Measurements from ENCODE around the gene AKAP8. TPM values are rescaled to one million over a fixed set of nuclear protein-coding genes. Genes with fewer than 3 reads are reported as not detected.

AKAP8 gene
- total RNA-seq, 1 donor from 2014 or later = 79.0 TPM

DNA sequence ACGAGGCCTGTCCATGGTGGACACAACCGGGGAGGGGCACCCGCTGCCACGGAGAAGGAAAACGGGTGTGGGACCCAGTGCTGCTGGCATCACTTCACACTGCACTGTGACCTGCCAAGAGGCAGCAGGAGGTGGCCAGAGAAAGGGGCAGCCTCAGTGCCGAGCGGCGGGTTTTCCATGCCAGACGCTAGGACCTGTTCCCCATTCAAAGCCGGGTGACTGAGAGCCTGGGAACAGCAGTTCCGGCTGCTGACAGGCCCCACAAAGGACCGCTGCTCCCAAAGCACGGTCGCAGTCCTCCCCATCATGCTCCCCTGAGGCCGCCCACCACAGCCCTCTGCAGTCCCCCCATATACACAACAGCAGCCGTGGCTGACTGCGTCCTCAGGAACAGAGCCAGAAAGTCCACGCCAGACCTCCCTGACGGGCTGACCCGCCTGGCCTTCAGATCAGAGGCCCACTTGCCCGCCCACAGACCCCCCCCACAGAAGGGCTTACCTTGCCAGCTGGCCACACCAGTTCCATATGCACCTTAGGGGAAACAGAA is 5.4 kb downstream of the AKAP8 start:
- Mint-ChIP-seq H3K4me3 (no peak overlapping the region), H3K4me1 (peaks cover 27% of the 10 kb centered on the region), H3K9me3 (no peaks in the 10 kb centered on the region), H3K27me3 (no peaks in the 10 kb centered on the region), H3K27ac (no peak overlapping the region), H3K36me3 (ENCODE audit: low read depth) (peaks cover 56% of the 10 kb centered on the region)
- TF ChIP-seq, protein P1, sequence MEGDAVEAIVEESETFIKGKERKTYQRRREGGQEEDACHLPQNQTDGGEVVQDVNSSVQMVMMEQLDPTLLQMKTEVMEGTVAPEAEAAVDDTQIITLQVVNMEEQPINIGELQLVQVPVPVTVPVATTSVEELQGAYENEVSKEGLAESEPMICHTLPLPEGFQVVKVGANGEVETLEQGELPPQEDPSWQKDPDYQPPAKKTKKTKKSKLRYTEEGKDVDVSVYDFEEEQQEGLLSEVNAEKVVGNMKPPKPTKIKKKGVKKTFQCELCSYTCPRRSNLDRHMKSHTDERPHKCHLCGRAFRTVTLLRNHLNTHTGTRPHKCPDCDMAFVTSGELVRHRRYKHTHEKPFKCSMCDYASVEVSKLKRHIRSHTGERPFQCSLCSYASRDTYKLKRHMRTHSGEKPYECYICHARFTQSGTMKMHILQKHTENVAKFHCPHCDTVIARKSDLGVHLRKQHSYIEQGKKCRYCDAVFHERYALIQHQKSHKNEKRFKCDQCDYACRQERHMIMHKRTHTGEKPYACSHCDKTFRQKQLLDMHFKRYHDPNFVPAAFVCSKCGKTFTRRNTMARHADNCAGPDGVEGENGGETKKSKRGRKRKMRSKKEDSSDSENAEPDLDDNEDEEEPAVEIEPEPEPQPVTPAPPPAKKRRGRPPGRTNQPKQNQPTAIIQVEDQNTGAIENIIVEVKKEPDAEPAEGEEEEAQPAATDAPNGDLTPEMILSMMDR (IDR thresholded peaks at IDR 0.05) = no peak
- ChIA-PET CTCF (no interaction called here), POLR2A (no interaction called here)
- no peak for ATAC-seq (ENCODE audit: low read depth)
- DNase-seq = no peak
- intact Hi-C loops (cut with micrococcal nuclease) = no loop called here

- H3K9me3 Mint-ChIP-seq = no peaks in the 10 kb centered on the region
- TF ChIP-seq, protein P1 (IDR thresholded peaks at IDR 0.05) = no peak
- H3K27ac Mint-ChIP-seq = no peak overlapping the region
- ATAC-seq (ENCODE audit: low read depth) (no peak), DNase-seq (no peak)
- POLR2A ChIA-PET = no interaction called here
- no peaks in the 10 kb centered on the region for H3K27me3 Mint-ChIP-seq
- intact Hi-C loops (cut with micrococcal nuclease) = no loop called here
- peaks cover 27% of the 10 kb centered on the region for H3K4me1 Mint-ChIP-seq
- H3K4me3 Mint-ChIP-seq = no peak overlapping the region
- CTCF ChIA-PET = interaction anchor here (1.1 kb wide), 1 partner anchor 110 kb away, joined by 3 read pairs; no protein-coding TSS in a partner anchor
- H3K36me3 Mint-ChIP-seq (ENCODE audit: low read depth) = peaks cover 61% of the 10 kb centered on the region
Observed at GRCh38 chr19:15373644-15374043, 5.9 kb downstream of the AKAP8 start.

DNA sequence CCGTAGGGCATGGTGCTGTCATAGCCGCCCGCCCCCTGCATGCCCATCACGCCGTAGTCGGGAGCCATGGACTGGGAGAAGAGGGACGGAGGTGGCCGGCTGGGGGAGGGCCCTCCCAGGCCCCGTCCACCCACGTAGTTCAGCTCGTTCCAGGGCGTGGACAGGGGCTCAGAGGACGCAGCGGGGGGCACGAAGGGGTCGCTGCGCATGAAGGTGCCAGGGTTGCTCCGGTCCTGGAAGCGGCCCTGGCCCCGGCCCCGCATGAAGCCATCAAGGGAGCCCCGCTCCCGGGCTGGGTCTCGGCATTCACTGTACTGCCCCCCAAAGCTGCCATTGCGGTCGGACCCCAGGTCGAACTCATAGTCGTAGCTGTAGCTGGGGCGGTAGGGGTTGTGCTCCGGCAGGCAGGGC is 6.7 kb downstream of the AKAP8 start:
- no peaks in the 10 kb centered on the region for H3K27me3 Mint-ChIP-seq
- no peak for DNase-seq
- peaks cover 64% of the 10 kb centered on the region for H3K36me3 Mint-ChIP-seq (ENCODE audit: low read depth)
- TF ChIP-seq, protein P1 (IDR thresholded peaks at IDR 0.05) = no peak
- no peak overlapping the region for H3K4me3 Mint-ChIP-seq
- no peak overlapping the region for H3K27ac Mint-ChIP-seq
- no peaks in the 10 kb centered on the region for H3K9me3 Mint-ChIP-seq
- intact Hi-C loops (cut with micrococcal nuclease) = no loop called here
- CTCF ChIA-PET = interaction anchor here (1.1 kb wide), 1 partner anchor 109 kb away, joined by 3 read pairs; no protein-coding TSS in a partner anchor
- POLR2A ChIA-PET = no interaction called here
- H3K4me1 Mint-ChIP-seq = peaks cover 21% of the 10 kb centered on the region
- no peak for ATAC-seq (ENCODE audit: low read depth)

DNA sequence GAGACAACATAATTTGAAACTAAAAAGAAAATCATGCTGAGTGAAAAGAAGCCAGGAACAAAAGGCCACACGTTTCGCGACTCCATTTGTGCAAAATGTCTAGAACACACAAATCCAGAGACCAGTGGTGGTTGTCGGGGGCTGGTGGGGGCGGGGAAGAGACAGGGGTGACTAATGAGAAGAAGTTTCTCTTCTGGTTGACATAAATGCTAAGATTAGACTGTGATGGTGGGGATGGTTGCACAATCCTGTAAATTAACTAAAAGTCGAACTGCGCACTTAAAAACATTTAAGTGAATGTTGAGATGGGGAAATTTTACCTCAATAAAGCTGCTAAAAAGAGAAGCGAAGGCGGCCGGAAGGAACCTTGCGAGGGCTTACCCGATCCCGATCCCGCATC is 7.1 kb downstream of the AKAP8 start:
- no peaks in the 10 kb centered on the region for H3K9me3 Mint-ChIP-seq
- ATAC-seq (ENCODE audit: low read depth) (no peak), DNase-seq (no peak)
- H3K4me1 Mint-ChIP-seq = peaks cover 17% of the 10 kb centered on the region
- peaks cover 69% of the 10 kb centered on the region for H3K36me3 Mint-ChIP-seq (ENCODE audit: low read depth)
- ChIA-PET CTCF (interaction anchor here (1.1 kb wide), 1 partner anchor 109 kb away, joined by 3 read pairs; no protein-coding TSS in a partner anchor), POLR2A (no interaction called here)
- no peak overlapping the region for H3K27ac Mint-ChIP-seq
- H3K27me3 Mint-ChIP-seq = no peaks in the 10 kb centered on the region
- TF ChIP-seq, protein P1 (IDR thresholded peaks at IDR 0.05) = no peak
- intact Hi-C loops (cut with micrococcal nuclease) = no loop called here
- no peak overlapping the region for H3K4me3 Mint-ChIP-seq

DNA sequence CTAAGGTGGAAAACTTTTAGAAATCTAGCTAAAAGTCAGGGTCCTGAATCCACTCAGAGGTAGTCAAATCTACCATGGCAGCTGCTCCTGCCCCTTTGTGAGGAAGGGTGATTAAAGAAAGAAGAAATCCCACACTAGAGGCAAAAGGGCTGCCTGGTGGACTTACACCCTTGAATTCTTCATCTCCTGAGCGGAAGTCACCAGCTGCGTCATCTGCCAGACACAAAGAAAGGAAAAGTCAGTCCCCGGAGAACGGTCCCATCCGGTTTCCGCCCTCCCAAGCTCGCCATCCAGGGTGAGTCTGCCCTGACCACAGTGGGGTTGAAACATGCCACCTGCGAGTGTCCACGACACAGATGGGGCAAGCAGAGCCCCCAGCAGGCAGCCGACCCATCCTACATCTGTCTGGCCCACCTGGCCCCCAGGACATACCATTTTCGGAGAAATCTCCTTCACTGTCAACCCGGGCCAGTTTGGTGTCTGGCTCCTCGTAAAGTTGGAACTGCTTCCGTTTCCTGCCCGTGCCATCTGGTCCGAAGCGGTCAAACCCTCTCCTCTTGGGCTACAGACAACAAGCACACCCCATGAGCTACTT is 7.7 kb downstream of the AKAP8 start:
- ChIA-PET POLR2A (interaction anchor here (0.6 to 0.7 kb wide), 2 partner anchors 27 to 739 kb away, joined by 3 to 4 read pairs; no protein-coding TSS in a partner anchor), CTCF (no interaction called here)
- intact Hi-C loops (cut with micrococcal nuclease) = no loop called here
- TF ChIP-seq, protein P1 (IDR thresholded peaks at IDR 0.05) = no peak
- Mint-ChIP-seq H3K27me3 (no peaks in the 10 kb centered on the region), H3K4me3 (no peak overlapping the region), H3K27ac (no peak overlapping the region), H3K9me3 (no peaks in the 10 kb centered on the region), H3K4me1 (peaks cover 11% of the 10 kb centered on the region), H3K36me3 (ENCODE audit: low read depth) (peaks cover 75% of the 10 kb centered on the region)
- no peak for DNase-seq
- no peak for ATAC-seq (ENCODE audit: low read depth)
